GM10266 (cell line): ENCODE results near the gene TYMP.
"Not testable (repeated sequence)": the region's sequence is repeated elsewhere in the genome, so short reads cannot be mapped to it uniquely, and the experiment has no call there.

Source experiments
- DNase-seq: peaks from one replicate; pipeline ENCODE4 v3.0.0; 2012; ENCODE audit errors: extremely low spot score
- TF ChIP-seq, protein P1 (sequence below): IDR thresholded peaks from 2 replicates; pipeline ENCODE4 v1.5.1; 2012; ENCODE audit warnings: mild to moderate bottlenecking, low read depth; ENCODE audit not compliant: control insufficient read depth, insufficient read depth; ENCODE audit errors: missing control alignments

Gene TYMP

GRCh38 chr22:50545522-50546325 lies 15.9 kb upstream of the TYMP start, which contains the start of gene KLHDC7B:
Gene KLHDC7B, plus strand, starts transcription at chr22:50545899. Its CDS starts 345 bp downstream, at chr22:50546244.
- DNase-seq: peak; percentile 52
- TF ChIP-seq, protein P1, sequence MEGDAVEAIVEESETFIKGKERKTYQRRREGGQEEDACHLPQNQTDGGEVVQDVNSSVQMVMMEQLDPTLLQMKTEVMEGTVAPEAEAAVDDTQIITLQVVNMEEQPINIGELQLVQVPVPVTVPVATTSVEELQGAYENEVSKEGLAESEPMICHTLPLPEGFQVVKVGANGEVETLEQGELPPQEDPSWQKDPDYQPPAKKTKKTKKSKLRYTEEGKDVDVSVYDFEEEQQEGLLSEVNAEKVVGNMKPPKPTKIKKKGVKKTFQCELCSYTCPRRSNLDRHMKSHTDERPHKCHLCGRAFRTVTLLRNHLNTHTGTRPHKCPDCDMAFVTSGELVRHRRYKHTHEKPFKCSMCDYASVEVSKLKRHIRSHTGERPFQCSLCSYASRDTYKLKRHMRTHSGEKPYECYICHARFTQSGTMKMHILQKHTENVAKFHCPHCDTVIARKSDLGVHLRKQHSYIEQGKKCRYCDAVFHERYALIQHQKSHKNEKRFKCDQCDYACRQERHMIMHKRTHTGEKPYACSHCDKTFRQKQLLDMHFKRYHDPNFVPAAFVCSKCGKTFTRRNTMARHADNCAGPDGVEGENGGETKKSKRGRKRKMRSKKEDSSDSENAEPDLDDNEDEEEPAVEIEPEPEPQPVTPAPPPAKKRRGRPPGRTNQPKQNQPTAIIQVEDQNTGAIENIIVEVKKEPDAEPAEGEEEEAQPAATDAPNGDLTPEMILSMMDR: no peak

DNA sequence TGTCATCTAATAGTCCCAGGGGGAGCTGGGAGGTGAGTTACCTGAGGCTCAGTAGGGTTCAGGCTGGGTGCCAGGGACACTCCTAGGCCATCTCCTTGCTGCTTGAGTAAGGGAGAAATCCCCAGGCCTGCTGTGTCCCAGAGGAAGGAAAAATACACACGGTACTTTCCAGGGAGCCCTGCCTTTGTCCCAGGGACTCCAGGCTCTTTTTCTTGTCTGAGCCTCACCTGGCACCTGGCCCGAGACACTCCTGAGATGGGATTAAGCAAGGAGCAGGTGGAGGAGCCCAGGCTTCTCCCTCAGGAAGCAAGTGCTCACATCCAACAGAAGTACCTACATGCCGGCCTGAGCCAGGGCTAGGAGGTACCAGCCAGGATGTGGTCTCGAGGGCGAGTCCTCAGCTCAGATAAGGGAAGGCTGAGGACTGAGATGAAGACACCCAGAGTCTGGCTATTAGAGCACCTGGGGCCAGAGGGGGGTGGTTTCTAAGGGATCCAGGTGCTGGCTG lies 15.0 kb upstream of the TYMP start:
- TF ChIP-seq, protein P1: no peak
- peak; percentile 43 for DNase-seq

DNA sequence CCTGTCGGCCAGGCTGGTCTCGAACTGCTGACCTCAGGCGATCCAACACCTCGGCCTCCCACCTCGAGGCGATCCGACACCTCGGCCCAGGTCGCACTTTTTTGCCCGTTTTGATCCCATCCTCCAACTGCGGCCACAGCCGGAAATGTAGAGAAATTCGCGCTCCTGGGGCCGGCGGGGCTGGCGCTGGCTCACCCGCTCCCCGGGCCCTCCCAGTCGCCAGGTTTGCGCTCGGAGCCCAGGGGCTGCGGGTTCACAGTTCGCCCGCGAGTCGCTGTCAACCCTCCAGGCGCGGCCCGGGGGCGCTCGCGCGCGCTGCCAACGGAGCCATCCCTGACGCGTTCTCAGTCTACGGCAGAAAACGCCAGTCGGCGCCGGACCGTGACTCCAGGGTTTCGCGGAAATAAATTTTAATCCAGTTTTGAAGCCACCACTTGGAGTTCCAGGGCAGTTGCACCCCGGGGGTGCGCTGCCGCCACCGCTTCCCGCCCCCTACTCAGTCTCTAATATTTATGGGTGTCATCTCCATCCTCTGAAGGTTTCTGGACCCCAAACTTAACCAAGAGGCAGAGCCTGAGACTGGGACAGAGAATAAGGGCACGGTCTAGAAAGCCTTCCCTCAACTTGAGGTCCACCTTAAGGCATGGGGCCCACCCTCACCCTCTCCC lies 14.4 kb upstream of the TYMP start:
- TF ChIP-seq, protein P1: peak; percentile 68
- peak; percentile 87 for DNase-seq

DNA sequence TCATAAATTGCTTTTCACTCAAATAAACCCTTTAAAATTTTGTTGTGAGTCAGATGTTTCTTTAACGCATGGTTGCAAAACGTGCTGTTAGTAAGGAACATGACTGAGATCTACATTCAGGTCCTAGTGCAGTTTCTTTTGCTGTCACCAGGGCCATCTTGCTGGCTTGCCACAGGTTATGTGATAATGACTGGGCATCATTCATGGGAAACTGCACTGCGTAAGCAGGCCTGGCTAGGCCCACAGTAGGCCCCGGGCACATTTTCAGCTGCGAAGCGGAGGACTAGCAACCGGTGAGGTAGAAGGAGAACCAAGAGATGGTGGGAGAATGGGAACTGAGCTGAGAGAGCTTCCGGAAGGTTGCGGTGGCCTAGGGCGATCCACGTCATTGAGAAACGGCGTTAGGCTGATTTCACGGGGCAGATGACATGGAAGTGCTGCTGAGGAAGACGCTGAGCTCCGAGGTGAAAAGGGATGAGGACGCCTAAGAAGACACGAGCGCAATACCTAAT lies 12.7 kb upstream of the TYMP start:
- TF ChIP-seq, protein P1: no peak
- DNase-seq: peak; percentile 76

DNA sequence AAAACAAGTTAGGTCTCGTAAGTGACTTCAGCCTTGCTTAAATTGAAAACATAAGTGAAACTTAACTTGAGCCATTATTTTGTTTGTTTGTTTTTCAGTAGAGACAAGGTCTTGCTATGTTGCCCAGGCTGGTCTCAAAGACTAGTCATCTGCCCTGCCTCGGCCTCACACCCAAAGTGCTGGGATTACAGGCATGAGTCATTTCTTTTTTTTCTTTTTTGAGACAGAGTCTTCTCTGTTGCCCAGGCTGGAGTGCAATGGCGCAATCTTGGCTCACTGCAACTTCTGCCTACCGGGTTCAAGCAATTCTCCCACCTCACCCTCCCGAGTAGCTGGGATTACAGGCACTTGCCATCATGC lies 11.8 kb upstream of the TYMP start:
- DNase-seq: not testable (repeated sequence)

- TF ChIP-seq, protein P1: no peak
Measured at GRCh38 chr22:50540381-50540780, 10.6 kb upstream of the TYMP start.

GRCh38 chr22:50537765-50538164 lies 8.0 kb upstream of the TYMP start:
- TF ChIP-seq, protein P1: no peak
- no peak for DNase-seq

More at GRCh38 chr22:50540381-50540780, 10.6 kb upstream of the TYMP start:
- DNase-seq: no peak
